ENCODE results near the gene B4GALT3.

Gene B4GALT3

DNA sequence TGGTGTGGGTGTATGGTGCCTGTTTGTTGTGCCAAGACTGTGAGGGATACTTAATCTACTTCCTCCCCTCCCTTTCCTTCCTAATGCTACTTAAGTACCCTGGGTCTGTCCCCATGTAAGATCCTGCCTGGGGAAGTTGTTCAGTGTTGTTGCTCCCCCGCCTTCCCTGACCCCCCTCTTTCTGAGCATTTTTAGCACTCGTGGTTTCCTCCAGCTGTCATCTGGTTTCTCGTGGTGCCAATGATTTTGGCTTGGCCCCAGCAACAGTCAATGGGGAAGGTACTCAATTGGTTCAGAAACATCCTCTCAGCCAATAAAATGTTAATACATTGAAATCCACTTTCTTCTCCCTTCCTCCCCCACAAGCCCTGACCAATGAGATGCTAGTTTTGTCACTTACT lies 8.0 kb upstream of the B4GALT3 start:
- DNase-seq: peak; percentile 91 to 96

DNA sequence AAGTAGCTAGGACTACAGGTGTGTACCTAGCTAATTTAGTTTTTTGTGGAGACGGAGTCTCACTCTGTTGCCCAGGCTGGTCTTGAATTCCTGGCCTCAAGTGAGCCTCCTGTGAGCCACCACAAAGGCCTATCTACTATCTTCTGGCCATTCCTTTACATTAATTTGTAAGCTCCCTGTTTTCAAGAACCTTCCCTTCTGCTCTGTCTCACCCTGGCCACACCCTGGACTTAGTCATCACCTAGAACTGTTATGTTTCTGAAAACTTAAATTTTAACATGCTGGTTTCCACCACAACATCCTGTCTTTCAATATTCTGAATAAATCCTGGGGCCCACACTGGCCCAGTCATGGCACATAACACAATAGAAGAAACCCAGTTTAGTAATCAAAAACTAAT lies 4.9 kb upstream of the B4GALT3 start:
- no peak for DNase-seq

DNA sequence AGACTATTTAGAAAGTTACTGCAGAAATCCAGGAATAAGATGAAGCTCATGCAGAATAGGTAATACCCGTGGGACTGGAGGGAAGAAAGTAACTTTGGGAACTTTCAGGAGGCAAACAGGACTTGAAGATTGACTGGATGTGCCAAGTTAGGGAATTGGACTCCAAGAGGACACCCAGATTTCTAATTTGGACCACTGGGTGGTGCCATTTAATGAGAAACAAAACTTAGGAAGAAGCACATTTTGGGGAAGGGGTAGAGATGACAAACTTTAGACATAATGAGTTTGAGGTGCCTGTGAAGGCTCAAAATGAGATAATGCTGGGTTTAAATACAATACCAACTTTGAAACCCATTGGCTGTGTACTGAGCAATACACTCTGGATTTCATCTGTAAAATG lies 3.3 kb upstream of the B4GALT3 start:
- DNase-seq: peak; percentile 15 to 56

DNA sequence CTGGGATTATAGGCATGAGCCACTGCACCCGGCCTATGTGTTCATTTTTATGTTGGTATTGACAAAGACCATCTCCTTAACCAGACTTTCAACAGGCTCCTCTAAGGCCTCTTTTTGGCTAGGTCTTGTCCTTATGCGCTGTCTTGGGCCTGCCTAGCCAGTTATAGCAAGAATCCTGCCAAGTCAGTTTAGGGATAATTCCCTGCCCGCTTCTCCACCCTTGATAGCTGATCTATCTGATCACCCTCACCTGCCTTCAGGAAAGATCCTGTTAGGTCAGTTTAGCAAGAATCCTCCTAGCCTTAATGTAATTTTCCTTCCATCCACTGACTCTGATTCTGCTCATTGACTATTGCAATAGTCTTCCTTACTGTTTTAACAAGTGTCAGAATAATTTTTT lies 2.4 kb upstream of the B4GALT3 start:
- no peak for DNase-seq

DNA sequence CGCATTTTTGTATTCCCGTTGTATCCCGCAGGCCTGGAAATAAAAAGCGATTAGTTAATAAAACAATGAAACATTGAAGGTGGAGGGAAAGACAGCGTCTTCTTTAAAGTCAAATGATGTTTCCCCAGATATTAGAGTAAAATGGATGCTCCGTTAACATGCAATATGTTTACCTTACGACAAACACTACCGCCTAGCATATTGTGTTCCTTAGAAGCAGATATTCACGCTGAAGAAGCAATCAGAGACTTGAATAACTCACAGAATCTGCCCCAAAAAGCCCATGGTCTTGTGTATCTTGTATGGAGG lies 583 bp upstream of the B4GALT3 start:
- no peak for DNase-seq

DNA sequence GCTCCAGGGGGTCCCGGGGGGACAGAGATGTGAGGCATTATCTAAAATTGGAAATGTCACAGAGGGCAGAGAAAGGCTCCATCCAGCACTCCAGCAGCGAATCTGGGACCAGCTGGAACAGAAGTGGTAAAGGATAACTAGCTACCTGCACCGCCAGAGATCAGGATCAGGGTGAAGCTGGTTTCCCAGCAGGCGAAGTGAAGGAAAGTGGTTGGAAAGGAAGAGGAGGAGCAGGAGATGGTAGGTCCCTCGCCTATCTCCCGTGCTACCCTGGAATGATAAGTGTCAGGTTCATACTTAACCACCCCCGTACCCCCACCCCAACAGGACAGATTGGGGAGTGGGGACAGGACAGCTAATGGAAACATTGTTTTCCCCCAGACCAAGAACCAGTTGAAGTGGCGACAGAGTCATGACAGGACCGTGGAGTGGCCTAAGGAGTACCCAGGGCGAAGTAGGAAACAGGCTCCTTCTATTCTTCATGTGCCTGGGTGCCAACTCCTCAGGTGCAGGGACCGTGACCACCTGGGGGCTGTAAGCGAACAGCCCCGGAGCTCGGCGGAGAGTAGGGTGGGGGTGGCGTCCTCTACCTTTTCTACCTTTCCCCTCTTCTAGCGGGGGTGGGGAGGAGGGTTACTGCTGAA lies 717 bp downstream of the B4GALT3 start:
- DNase-seq: no peak

DNA sequence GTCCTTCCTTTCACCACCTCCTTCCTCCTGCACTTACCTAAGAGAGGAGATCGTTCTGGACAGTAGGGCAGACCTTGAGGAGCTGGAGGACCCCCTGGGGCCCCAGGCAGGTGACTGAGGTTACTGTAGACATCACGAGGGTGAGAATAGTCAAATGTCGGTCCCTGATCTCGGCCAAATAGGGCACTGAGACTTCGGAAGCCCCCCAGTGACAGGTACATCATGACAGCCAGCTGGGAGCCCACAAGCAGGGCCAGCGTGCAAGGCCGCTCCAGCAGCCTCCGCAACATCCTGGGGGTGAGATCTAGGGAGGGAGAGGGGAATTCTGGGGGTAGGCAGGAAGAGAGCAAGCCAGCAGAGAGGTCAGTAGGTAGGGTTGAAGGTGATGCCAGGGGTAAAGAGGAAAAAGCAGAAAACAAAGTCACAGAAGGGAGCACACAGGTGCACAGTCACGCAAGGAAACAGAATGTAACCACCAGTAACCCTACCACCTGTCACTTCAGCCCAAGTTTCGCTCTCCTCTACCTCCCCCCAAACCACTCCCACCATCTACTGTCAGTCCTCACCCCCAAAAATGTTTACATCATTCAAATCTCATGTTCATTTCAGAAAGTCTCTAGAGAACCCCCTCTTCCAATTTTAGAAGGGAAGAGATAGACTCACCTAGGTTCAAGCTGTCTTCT lies 1.4 kb downstream of the B4GALT3 start:
- DNase-seq: no peak

DNA sequence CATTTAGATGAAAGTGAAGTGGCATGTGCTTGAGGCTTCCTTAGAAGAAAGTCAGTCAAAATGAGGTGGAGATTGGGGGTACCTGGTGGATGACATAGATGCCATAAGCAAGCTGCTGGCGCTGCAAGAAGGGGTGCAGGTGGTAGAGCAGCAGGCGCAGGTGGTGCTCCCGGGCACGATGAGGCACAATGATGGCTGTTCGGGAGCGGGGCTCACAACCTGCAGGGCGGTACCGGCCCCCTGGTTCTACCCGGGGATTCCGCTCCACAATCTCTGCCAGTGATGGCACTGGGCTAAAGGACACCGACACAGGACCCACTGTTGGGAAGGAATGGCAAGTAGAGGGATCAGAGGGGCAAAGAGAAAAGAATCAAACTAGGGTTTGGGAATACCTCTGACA lies 2.4 kb downstream of the B4GALT3 start:
- DNase-seq: no peak

DNA sequence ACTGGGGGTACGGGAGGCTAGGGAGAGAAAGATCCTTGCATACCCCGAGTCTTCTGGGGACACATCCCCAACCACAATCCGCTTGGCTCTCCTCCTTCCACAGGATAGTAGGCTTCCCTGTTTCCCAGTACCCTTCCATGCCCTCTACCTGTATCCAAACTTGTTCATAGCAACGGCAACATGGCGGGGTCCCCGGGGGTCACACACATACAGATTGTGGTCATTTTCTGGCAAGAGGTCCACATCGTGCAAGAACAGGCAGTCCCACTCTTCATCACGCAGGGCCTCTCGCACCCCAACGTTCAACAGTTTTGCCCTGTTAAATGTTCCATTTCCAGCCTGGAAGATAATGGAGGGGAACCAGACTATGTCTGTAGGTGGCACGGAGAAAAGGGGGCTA lies 3.6 kb downstream of the B4GALT3 start:
- DNase-seq: no peak

DNA sequence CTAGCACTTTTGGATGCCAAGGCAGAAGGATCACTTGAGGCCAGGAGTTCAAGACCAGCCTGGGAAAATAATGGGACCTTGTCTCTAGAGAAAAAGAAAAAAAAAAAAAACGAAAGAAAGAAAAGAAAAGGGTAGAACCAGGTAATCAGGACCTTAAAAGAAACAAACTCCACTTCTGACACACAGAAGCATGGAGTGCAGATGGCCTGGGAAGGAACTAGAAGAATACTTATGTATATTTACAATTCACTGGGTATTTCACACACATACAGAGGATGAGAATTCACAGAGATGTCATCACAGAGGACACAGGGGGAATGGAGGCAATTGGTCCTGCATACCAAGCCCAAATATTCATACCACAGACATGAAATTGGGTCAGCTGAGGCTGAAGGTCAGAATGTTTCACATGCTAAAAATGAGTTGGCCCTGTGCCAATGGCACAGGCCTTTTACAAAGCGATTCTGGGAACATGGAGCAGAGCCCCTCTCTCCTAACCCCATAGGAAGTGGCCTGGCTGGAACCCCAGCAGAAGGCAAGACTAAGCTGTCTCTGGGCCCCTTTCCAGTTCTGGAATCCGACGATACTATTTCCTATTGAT lies 4.4 kb downstream of the B4GALT3 start:
- no peak for DNase-seq

DNA sequence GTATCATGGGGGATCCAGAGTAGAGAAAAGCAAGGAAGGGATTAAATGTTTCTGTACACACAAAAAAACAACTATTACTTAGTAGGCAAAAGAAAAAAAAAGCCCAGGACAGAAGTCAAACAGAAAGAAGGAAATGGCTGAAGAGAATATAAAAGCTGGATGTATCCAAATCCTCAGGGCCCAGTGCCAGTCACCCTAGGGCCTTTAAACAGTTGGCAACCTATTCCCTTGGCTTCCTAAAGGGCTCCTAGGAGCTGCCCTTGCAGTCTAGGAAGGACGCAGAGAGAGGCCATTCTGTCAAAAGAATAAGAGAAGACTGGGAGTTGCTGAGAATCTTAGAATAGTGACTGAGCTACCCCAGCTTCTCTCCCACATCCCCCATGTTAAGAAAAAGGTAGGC lies 5.0 kb downstream of the B4GALT3 start:
- no peak for DNase-seq

DNA sequence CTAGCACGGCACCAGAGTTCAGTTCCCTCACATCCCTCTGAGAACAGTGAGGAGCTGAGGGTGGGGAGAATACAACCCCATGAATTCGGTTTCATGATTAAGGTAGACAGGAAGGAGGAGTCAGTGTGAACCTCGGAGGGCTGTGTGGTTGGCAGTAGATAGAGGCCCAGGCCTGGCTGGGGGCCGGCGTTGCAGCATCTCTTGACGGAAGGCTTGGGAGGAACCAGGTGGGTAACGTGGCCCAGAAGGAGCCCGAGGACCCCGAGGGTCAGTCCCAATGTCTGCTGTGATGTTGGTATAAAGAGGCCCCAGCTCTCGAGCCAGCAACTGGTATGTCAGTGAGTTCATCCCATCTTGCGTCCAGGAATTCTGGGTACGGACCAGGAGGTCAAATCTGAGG lies 5.6 kb downstream of the B4GALT3 start:
- DNase-seq: no peak

DNA sequence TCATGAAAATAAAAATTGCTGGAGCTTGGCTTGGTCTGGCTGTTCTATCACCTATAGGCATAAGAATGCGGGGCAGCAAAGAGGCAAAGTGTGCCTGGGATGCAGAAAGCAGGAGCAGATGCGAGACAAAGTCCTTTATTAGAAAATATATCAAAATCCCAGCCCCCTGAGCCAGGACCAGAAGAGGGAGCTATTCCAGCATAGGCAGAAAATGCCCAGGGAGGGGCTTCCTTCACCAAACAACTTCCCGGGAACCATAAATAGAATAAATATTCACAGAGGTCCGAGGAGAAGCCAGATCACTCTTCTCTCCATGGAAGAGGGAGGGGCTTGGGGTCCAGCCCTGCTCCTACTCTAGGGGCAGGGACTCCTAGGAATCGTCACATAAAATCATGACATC lies 6.1 kb downstream of the B4GALT3 start:
- DNase-seq: no peak

DNA sequence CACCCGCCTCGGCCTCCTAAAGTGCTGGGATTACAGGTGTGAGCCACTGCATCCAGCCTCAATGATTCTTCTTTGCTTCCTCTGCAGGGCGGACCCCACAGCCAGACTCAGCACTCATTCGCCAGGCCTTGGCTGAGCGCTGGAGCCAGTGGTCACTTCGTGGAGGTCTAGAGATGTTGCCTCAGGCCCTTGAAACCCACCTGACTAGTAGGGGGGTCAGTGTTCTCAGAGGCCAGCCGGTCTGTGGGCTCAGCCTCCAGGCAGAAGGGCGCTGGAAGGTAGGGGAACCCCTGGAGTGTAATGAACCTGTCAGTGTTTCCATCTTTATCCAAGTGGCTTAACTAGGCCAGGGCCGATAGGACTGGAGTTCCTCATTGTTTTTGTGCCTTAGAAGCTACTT lies 8.4 kb downstream of the B4GALT3 start:
- DNase-seq: no peak

DNA sequence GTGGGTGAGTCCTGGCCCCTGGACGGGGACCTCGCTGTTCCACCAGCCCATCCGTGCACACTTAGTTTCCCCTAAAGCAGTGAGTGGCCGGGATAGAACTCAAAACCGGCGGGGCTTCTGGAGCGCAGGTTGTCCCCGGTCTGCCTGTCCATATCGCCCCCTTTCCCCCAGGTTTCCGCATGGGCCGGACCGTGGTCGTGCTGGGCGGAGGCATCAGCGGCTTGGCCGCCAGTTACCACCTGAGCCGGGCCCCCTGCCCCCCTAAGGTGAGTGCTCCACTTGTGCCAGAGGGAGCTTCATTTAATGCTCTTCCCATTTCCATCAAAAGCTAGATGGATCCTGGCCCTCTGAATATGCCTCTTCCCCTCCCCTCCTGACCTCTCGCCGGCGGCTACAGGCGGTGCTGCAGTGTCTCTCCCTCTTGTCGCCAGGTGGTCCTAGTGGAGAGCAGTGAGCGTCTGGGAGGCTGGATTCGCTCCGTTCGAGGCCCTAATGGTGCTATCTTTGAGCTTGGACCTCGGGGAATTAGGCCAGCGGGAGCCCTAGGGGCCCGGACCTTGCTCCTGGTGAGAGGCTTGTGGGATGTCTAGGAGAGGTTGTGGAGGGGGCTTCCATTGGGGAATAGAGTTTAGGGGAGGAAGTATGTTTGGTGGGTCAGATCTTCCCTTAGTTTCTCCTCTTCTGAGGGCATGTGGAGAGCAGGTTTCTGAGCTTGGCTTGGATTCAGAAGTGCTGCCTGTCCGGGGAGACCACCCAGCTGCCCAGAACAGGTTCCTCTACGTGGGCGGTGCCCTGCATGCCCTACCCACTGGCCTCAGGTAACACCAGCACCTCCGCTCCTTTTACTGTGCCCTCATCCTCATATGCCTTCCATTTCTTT lies 10.4 kb downstream of the B4GALT3 start:
- DNase-seq: no peak

DNA sequence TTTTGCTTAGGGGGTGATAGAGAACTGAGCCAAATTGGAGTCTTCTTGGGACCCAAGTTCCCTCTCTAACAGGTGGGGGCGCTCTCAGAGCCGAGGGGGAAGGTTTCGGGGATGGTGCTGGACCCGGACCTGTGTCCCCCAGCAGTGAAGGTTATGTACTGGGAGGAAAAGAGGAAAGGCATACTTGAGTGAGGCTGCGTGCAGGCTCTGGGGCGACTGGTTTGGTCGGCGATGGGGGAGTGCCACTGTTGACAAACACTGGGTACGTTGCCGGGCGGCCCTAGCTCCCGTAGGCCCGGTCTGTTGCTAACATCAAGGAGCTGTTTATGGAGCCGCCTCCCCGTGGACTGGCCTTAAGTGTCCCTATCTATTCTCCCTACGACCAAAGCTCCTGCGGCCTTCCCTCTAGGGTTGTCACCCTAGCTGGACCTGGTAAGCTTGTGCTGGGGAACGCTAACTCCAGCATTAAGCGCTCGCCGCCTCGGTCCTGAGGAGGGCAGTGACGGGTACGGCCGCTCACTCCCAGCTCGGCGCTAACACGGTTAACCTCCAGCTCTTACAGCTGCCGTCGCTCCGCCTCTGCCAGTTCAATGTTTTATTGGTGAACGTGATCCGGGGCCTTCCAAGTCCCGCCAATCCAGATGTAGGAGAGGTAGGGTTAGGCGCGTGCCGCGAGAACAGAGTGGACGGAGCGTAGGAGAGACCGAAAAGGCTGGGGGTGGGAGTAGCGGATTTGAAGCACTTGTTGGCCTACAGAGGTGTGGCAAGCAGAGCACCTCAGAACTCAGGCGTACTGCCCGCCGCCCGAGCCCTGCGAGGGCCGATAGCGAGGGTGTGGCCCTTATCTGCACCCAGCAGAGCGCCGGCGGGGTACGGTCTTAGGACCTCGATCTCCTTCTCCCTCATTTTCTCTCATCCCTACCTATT lies 11.3 kb downstream of the B4GALT3 start, which contains the start of gene PPOX:
TSS of gene PPOX (plus strand) at position 685 of the 927 bp plus-strand sequence. CDS start 422 bp downstream, outside the sequence.
- peak; percentile 97 for DNase-seq

DNA sequence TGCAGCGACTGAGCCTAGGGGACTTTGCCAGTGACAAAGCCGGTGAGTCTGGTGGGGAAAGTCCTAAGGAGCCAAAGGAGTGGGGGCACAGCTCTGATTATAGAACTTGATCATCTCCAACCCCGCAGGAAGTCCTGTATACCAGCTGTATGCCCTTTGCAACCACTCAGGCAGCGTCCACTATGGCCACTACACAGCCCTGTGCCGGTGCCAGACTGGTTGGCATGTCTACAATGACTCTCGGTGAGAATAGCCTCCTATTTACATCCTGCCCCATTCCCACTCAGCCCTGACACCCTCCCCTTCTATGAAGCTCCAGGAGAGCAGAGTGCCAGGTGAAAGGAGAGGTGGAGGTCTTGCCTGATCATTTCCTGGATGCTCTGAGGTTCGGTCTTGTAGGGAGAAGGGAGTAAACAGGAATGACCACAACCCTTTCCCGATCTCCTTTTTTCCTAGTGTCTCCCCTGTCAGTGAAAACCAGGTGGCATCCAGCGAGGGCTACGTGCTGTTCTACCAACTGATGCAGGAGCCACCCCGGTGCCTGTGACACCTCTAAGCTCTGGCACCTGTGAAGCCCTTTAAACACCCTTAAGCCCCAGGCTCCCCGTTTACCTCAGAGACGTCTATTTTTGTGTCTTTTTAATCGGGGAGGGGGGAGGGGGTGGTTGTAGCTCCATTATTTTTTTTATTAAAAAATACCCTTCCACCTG lies 12.3 kb downstream of the B4GALT3 start:
- no peak for DNase-seq

DNA sequence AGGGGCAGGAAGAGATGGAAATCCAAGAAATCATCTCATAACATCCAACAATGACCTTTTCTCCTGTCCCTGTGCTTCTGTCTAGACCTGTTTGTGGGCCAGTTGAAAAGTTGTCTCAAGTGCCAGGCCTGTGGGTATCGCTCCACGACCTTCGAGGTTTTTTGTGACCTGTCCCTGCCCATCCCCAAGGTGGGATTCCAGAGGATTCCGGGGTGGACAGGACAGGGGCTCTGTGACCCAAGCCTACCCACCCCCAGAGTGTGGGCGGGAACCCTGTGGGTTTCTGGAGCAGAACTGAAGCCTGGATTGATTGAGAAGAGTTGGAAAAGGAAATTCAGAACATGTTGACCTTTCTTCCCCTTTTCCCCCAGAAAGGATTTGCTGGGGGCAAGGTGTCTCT lies 13.5 kb downstream of the B4GALT3 start:
- no peak for DNase-seq

DNA sequence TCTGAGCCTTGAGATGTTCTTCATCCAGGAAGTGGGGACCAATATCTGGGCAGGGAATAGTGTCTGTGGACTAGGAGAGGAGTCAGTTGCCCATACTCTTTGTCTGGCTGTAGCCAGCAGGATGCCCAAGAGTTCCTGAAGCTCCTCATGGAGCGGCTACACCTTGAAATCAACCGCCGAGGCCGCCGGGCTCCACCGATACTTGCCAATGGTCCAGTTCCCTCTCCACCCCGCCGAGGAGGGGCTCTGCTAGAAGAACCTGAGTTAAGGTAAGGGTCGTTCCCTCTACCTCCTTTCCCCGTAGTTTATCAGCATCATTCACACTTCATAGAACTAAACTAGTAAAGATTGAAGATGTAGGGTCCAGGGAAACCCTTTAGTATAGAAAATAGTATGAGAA lies 14.5 kb downstream of the B4GALT3 start:
- DNase-seq: no peak

DNA sequence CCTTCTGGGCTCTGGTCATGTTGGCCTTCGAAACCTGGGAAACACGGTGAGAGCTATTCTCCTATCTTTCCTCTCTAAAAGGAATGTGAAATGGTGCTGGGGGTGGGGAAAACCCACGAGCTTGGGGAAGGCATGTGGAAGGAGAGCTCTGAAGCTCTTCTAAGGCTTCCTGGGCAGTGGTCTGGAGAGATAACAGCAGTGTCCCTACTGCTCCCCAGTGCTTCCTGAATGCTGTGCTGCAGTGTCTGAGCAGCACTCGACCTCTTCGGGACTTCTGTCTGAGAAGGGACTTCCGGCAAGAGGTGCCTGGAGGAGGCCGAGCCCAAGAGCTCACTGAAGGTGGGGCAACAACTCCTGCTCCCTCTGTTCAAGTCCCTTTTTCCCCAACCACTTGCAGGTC lies 15.3 kb downstream of the B4GALT3 start:
- no peak for DNase-seq

DNA sequence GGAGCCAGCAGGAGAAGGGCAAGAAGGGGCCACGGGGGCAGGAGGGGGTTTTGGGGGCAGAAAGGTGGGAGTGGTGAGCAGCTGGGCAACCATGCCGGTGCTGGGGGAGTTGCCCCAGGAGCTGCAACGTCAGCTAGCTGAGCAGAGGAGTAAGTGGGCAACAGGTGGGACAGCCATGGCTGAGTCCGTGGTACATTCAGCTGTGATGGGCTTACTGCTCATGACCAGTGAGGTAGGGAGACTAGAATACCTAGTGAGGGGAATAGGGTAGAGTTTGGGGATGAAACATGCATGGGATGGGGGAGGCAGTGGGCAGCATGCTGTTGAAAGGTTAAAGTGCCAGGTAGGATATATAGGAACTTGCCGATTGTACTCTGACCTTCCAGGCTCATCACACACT lies 15.7 kb downstream of the B4GALT3 start:
- no peak for DNase-seq

DNA sequence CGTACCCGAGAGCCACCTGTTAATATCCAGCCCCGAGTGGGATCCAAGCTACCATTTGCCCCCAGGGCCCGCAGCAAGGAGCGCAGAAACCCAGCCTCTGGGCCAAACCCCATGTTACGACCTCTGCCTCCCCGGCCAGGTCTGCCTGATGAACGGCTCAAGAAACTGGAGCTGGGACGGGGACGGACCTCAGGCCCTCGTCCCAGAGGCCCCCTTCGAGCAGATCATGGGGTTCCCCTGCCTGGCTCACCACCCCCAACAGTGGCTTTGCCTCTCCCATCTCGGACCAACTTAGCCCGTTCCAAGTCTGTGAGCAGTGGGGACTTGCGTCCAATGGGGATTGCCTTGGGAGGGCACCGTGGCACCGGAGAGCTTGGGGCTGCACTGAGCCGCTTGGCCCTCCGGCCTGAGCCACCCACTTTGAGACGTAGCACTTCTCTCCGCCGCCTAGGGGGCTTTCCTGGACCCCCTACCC lies 16.6 kb downstream of the B4GALT3 start:
- no peak for DNase-seq
